ENCODE measurements around the gene DPYD. TPM values are rescaled to one million over a fixed set of nuclear protein-coding genes. Genes with fewer than 3 reads are reported as not detected.

DPYD gene
- total and polyA plus RNA-seq, 9 donors = 17.2 to 45.9 (median 38.7) TPM

DNA sequence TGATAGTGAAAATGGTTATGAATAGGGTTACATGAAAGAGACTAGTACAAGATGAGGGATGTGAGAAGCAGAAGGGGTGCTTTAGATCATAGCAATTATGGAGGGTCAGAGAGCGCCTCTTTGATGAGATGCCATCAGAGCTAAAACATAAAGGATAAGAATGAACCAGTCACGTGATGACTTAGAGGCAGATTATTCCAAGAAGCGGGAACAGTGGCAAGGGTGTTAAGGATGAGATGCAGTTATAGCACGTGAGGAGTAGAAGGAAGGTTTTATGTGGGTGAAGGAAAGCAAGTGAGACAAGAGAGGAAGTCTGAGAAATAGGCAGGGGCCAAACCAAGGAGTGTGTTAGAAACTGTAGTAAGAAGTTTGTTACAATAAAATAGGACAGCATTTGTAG, 360.1 kb downstream of the DPYD start:
- intact Hi-C loops (cut with DNase I) = no loop called here
- DNase-seq = no peak
- no peaks in the 10 kb centered on the region for H3K36me3 ChIP-seq
- no peak overlapping the region for H3K4me3 ChIP-seq
- no peaks in the 10 kb centered on the region for H3K27me3 ChIP-seq
- 95 to 98% (median 95%) methylated on average over 4 of the region's 4 CpGs for WGBS, 3 donors
- TF ChIP-seq EP300 (IDR thresholded peaks at IDR 0.05) = no peak
- no peak for TF ChIP-seq POLR2A (IDR thresholded peaks at IDR 0.05)
- TF ChIP-seq, protein P1, sequence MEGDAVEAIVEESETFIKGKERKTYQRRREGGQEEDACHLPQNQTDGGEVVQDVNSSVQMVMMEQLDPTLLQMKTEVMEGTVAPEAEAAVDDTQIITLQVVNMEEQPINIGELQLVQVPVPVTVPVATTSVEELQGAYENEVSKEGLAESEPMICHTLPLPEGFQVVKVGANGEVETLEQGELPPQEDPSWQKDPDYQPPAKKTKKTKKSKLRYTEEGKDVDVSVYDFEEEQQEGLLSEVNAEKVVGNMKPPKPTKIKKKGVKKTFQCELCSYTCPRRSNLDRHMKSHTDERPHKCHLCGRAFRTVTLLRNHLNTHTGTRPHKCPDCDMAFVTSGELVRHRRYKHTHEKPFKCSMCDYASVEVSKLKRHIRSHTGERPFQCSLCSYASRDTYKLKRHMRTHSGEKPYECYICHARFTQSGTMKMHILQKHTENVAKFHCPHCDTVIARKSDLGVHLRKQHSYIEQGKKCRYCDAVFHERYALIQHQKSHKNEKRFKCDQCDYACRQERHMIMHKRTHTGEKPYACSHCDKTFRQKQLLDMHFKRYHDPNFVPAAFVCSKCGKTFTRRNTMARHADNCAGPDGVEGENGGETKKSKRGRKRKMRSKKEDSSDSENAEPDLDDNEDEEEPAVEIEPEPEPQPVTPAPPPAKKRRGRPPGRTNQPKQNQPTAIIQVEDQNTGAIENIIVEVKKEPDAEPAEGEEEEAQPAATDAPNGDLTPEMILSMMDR (IDR thresholded peaks at IDR 0.05) = no peak
- H3K4me1 ChIP-seq (ENCODE audit: insufficient read depth) = no peaks in the 10 kb centered on the region
- H3K27ac ChIP-seq = no peak overlapping the region
- no peaks in the 10 kb centered on the region for H3K9me3 ChIP-seq

DNA sequence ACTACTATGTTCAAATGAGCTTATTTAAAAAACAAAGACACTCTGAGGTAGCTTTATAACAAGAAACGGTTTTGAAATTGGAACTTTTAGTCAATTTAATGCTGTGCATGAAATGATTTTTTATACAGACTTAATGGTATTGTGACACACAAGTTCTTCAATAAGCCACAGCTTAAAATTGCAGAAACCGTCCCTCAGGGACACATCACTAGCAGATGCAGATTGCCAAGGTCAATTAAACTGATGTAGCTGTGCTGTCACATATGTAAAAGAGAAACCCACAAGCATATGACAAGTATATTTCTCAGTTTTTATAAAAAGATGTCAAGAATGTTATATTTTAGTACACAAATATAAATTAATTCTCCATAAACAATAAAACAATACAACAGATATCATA, 366.9 kb downstream of the DPYD start:
- intact Hi-C loops (cut with DNase I) = no loop called here
- Histone ChIP-seq H3K27ac (no peak overlapping the region), H3K27me3 (no peaks in the 10 kb centered on the region), H3K36me3 (no peaks in the 10 kb centered on the region), H3K9me3 (no peaks in the 10 kb centered on the region), H3K4me3 (no peak overlapping the region), H3K4me1 (ENCODE audit: insufficient read depth) (no peaks in the 10 kb centered on the region)
- no peak for TF ChIP-seq EP300 (IDR thresholded peaks at IDR 0.05)
- no peak for TF ChIP-seq POLR2A (IDR thresholded peaks at IDR 0.05)
- TF ChIP-seq, protein P1 (IDR thresholded peaks at IDR 0.05) = no peak
- DNase-seq = no peak
- WGBS, 3 donors = 78 to 81% (median 79%) methylated on average over 2 of the region's 2 CpGs

DNA sequence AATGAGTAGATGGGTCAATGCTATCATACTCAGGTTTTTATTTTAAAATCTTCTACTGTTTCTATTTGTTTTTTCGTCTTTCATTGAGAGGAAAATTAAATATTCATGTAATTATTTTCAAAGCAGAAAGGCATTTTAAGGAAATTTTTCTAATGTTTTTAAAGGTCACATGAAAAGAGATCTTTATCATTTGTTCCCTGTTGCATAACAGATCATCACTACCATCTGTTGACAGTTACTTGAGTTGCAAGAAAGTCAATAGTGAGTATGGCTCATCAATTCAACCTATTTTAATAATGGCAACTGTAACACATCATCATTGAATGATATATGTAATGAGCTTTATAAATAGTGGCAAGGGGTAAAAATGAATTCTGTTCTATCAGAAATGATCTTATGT, 369.7 kb downstream of the DPYD start:
- TF ChIP-seq POLR2A (IDR thresholded peaks at IDR 0.05) (no peak), EP300 (IDR thresholded peaks at IDR 0.05) (no peak)
- TF ChIP-seq, protein P1 (IDR thresholded peaks at IDR 0.05) = no peak
- Histone ChIP-seq H3K4me1 (ENCODE audit: insufficient read depth) (no peaks in the 10 kb centered on the region), H3K27ac (no peak overlapping the region), H3K9me3 (no peaks in the 10 kb centered on the region), H3K27me3 (no peaks in the 10 kb centered on the region), H3K4me3 (no peak overlapping the region), H3K36me3 (no peaks in the 10 kb centered on the region)
- intact Hi-C loops (cut with DNase I) = no loop called here
- 91 to 95% (median 95%) methylated on average over 1 of the region's 1 CpG for WGBS, 3 donors
- DNase-seq = no peak

DNA sequence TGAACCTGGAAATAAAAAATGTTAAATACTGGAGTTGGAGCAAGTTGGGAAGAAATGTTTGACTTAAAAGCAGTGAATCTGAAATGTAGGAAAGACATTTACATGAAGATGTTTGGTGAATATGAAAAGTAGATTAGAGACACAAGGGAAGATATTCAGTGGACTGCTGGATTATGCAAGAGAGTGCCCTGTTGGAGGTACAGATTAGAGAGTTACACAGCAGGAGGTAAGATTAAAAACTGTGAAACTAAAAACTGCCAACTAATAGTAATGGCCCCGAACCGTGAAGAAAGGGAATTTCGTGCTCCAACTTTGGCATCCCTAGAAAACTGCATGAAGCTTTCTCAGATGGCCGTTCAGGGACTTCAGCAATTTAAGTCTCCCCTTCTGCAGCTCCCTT, 375.4 kb downstream of the DPYD start:
- intact Hi-C loops (cut with DNase I) = no loop called here
- 90 to 97% (median 91%) methylated on average over 4 of the region's 4 CpGs for WGBS, 3 donors
- H3K9me3 ChIP-seq = no peaks in the 10 kb centered on the region
- no peaks in the 10 kb centered on the region for H3K4me1 ChIP-seq (ENCODE audit: insufficient read depth)
- no peaks in the 10 kb centered on the region for H3K36me3 ChIP-seq
- no peak overlapping the region for H3K4me3 ChIP-seq
- DNase-seq = no peak
- TF ChIP-seq POLR2A (IDR thresholded peaks at IDR 0.05) (no peak), EP300 (IDR thresholded peaks at IDR 0.05) (no peak)
- TF ChIP-seq, protein P1 (IDR thresholded peaks at IDR 0.05) = no peak
- H3K27ac ChIP-seq = no peak overlapping the region
- no peaks in the 10 kb centered on the region for H3K27me3 ChIP-seq

Measured in ovary (tissue), 9 donors.